HG02973 (cell line): ENCODE measurements around the gene SLC45A2.
"Not testable (repeated sequence)": the region's sequence is repeated elsewhere in the genome, so short reads cannot be mapped to it uniquely, and the experiment has no call there.

Source experiments
- ATAC-seq: cut with Tn5 transposase; IDR thresholded peaks from one replicate; pipeline ENCODE4 v1.9.1; 2021; ENCODE audit warnings: moderate library complexity; ENCODE audit not compliant: unreplicated experiment

Gene SLC45A2

DNA sequence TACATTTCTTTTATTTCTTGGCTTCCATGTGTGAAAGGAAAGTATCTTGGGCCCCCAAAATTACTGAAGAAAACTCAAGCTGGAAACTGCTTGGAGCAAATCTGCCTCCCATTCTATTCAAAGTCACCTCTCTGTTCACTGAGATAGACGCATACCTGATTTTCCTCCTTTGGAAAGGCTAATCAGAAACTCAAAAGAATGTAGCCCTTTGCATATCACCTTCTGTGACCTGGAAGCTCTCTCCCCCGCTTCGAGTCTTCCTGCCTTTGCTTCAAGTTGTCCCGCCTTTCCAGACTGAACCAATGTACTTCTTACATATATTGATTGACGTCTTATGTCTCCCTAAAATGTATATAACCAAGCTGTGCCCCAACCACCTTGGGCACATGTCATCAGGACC, 53.4 kb downstream of the SLC45A2 start:
- ATAC-seq = no peak

DNA sequence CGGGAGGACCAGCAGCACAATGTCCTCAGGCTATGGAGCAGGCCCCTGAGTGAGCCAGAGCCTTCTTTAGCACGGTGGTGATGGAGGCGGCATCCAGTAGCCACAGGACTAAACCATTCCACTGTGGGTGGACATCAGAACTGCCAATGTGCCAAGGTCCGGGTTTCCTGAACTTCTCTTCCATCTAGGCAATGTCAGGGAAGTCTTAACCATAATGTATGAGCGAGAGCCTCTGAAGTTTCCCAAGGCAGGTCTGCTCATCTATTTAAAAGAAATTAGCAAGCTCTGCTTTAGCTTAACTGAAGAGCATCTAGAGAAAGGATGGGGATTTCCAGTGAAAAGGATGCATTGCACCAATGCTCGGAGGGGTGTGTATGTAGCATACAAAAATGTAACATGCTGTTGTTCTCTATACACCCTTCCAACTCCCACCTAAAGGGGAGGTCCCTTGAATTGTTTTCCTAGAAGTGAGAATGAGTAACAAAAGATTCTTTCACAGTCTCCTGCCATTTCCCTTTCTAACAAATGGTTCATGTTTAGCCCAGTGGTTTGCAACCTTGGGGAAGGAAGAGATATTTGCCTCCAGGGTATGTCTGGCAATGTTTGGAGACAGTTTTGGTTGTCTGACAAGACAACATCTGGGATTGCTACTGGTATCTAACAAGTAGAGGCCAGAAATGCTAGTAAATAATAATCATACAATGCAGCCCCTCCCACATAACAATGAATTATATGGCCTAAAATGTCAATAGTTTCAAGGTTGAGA, 54.4 kb downstream of the SLC45A2 start:
- no peak for ATAC-seq

DNA sequence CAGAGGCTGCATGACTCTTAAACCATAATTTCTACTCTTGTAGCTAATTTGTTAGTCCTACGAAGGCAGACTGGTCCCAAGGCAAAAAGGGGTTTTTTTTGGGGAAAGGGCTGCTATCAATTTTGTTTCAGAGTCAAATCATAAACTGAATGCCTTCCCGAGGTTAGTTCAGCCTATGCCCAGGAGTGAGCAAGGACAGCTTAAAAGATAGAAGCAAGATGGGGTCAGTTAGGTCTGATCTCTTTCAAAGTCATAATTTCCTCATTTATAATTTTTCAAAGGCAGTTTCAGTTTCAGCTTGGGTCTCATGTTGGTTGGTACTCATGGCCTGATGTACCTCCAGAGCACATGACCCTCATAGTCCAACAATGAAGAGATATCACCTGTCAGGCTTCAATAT, 56.2 kb downstream of the SLC45A2 start:
- no peak for ATAC-seq

DNA sequence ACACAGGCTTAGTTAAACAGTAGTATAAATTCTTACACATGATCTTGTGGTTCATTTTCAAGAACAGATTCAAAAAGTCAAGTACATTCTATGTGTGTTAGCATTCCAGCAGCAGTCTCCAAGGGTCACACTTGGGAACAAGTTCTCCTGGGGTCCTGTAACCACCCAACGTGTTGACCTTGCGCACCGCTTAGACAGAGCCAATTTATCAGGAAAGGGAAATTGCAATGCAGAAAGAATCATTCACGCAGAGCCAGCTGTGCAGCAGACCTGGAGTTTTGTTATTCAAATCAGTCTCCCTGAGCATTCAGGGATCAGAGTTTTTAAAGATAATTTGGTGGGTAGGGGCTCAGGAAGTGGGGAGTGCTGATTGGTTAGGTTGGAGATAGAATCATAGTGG, 56.8 kb downstream of the SLC45A2 start:
- ATAC-seq = no peak

DNA sequence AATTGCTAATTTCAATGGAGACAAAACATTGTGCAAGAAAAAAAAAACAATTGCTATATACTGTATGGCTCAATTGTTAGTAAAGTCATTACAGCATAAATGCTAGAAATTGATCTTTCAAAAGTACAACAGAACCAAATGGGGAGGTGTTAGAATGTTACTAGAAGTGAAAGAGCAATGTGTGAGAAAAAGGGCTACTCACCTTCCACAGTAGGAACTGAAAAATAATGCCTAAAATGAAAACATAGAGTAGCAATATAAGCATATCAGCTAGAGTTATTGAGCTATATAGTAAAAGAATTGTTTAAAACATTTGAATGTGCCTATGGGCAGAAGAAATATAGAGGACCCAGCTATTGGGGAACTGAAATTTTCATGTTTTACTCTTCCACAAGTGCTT, 59.2 kb downstream of the SLC45A2 start:
- ATAC-seq = no peak

DNA sequence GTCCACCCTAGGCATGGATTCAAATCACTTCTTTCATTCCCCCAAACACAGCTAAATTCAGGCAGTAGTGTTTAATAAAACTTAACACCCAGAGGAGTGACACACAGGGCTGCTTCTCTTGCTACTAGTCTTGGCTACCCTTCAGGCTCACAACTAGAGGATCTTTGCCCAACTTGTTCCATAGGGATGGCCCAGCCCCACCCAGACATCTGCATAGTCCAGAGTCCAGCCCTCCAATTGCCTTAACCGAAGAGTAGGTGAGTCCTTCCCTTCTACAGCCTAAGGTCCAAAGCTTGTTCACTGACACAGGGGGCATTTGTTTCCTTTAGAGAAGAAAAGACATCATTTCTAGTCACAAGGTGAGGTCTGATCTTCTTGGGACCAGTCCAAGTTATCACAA, 63.5 kb downstream of the SLC45A2 start:
- ATAC-seq = no peak

DNA sequence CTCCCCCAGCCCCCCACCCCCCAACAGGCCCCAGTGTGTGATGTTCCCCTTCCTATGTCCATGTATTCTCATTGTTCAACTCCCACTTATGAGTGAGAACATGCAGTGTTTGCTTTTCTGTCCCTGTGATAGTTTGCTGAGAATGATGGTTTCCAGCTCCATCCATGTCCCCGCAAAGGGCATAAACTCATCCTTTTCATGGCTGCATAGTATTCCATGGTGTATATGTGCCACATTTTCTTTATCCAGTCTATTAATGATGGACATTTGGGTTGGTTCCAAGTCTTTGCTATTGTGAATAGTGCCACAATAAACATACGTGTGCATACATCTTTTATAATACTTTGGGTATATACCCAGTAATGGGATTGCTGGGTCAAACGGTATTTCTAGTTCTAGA, 69.6 kb downstream of the SLC45A2 start:
- ATAC-seq = not testable (repeated sequence)

DNA sequence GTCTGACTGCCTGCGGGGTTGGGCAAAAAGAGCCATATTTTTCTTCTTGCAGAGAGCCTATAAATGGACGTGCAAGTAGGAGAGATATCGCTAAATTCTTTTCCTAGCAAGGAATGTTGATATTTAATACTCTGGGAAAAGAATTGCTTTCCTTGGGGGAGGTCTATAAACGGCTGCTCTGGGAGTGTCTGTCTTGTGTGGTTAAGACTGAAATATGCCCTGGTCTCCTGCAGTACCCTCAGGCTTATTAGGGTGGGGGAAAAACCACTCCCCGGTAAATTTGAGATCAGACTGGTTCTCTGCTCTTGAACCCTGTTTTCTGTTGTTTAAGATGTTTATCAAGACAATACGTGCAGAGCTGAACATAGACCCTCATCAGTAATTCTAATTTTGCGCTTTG, 78.2 kb downstream of the SLC45A2 start:
- ATAC-seq = not testable (repeated sequence)

DNA sequence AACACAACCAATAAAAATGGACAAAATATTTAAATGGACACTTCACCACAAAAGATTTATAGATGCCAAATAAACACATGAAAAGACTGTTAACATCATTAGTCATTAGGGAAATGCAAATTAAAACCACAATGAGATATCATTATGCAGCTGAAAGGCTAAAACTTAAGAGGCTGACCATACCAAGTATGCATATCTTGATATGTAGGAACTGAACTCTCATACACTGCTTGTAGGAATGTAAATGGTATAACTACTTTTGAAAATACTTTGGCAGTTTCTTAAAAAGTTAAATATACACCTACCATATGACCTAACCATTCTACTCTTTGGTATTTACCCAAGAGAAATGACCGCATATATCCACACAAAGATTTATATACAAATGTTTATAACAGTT, 79.1 kb downstream of the SLC45A2 start:
- no peak for ATAC-seq

DNA sequence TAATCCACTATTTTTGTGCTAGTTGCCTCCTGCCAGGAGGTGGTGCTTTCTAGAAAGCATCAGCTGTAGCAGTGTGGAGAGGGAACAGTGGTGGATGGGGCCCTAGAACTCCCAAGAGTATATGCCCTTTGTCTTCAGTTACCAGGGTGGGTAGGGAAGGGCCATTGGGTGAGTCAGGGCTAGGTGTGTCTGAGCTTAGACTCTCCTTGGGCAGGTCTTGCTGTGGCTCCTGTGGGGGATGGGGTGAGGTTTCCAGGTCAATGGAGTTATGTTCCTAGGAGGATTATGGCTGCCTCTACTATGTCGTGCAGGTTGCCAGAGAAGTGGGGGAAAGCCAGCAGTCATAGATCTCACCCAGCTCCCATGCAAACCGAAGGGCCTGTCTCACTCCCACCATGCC, 81.4 kb downstream of the SLC45A2 start:
- ATAC-seq = no peak

DNA sequence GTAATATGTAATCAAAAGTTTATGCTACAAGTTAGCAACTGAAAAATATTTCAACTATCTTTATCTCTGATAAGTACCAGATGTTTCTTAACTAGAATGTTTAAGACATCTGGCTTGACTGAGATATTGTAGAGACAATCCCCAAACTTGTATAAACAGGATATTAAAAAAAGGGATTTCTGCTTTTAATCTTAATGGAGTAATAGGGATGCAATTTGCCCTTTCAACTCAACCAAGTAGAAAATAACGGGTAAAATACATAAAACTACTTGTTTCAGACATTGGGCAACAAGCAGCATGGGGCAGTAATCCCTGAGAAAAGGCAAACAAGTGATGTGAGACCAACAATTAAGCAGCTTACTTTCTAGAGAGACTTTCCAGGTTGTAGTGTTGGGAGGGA, 83.3 kb downstream of the SLC45A2 start:
- ATAC-seq = no peak
